ENCODE results near the gene GCNT1.

- TF ChIP-seq CTCF (IDR thresholded peaks at IDR 0.05): no peak
- no peak for TF ChIP-seq POLR2AphosphoS5 (IDR thresholded peaks at IDR 0.05; ENCODE audit: low read depth, low read length)
- TF ChIP-seq SIN3A (IDR thresholded peaks at IDR 0.05; ENCODE audit: borderline replicate concordance, insufficient read depth, low read depth, low read length): no peak
- no peak for TF ChIP-seq REST (IDR thresholded peaks at IDR 0.05; ENCODE audit: insufficient read depth in 1 of 2, low read depth in 2 of 2, low read length in 1 of 2)
- TF ChIP-seq TCF7L2 (IDR thresholded peaks at IDR 0.05; ENCODE audit: low read depth, low read length): no peak
Measured at GRCh38 chr9:76486151-76486550, 27.2 kb downstream of the GCNT1 start.

Measured in Panc1 (cell line).